Muscle of back (tissue), 11 donors: ENCODE data around the gene ADGRB3. TPM values are rescaled to one million over a fixed set of nuclear protein-coding genes. Genes with fewer than 3 reads are reported as not detected.
"Not testable (repeated sequence)": the region's sequence is repeated elsewhere in the genome, so short reads cannot be mapped to it uniquely, and the experiment has no call there.

Experiments
- DNase-seq, 3 donors: peaks; one replicate each; pipeline versions ENCODE4 v3.0.0 to v3.0.0-alpha.2; 2013
- polyA plus RNA-seq, 10 donors: library from polyadenylated mRNA; unstranded; fragments of 120-200 nt; gene quantifications; one replicate each; pipeline ENCODE4 v1.2.1, GENCODE V29; 2013; ENCODE audit not compliant: insufficient read length in 10 of 10

Gene ADGRB3
- polyA plus RNA-seq, 10 donors: 0.35 to 1.9 (median 0.62) TPM

GRCh38 chr6:68649669-68650068, 14.6 kb downstream of the ADGRB3 start:
- DNase-seq: no peak

- no peak for DNase-seq
These were observed 15.1 kb downstream of the ADGRB3 start for GRCh38 chr6:68650142-68650541.

- peak in 2 of 3 donors; percentile 25 to 30 for DNase-seq
These were observed 16.2 kb downstream of the ADGRB3 start for GRCh38 chr6:68651011-68651985.

GRCh38 chr6:68652117-68652536, 17.0 kb downstream of the ADGRB3 start:
- no peak for DNase-seq

- DNase-seq: no peak
These were observed 18.1 kb downstream of the ADGRB3 start for GRCh38 chr6:68653074-68653705.

- DNase-seq: no peak
These were observed 18.6 kb downstream of the ADGRB3 start for GRCh38 chr6:68653706-68654089.

GRCh38 chr6:68654134-68654533, 19.1 kb downstream of the ADGRB3 start:
- no peak for DNase-seq

- no peak for DNase-seq
These were observed 19.9 kb downstream of the ADGRB3 start for GRCh38 chr6:68655028-68655427.

GRCh38 chr6:68657374-68658139, 22.5 kb downstream of the ADGRB3 start:
- DNase-seq: no peak

- DNase-seq: no peak
These were observed 23.3 kb downstream of the ADGRB3 start for GRCh38 chr6:68658338-68658737.

GRCh38 chr6:68673255-68673654, 38.2 kb downstream of the ADGRB3 start:
- no peak for DNase-seq

- DNase-seq: no peak
These were observed 40.5 kb downstream of the ADGRB3 start for GRCh38 chr6:68675548-68675947.

GRCh38 chr6:68676094-68676493, 41.0 kb downstream of the ADGRB3 start:
- not testable (repeated sequence) for DNase-seq

GRCh38 chr6:68677058-68677457, 42.0 kb downstream of the ADGRB3 start:
- peak; percentile 2 to 50 (median 10) for DNase-seq

- no peak for DNase-seq
These were observed 44.3 kb downstream of the ADGRB3 start for GRCh38 chr6:68679399-68679798.

- DNase-seq: no peak
These were observed 45.2 kb downstream of the ADGRB3 start for GRCh38 chr6:68680264-68680663.

- DNase-seq: no peak
These were observed 54.8 kb downstream of the ADGRB3 start for GRCh38 chr6:68689910-68690309.

- DNase-seq: no peak
These were observed 56.0 kb downstream of the ADGRB3 start for GRCh38 chr6:68691120-68691519.

GRCh38 chr6:68693271-68693670, 58.2 kb downstream of the ADGRB3 start:
- DNase-seq: no peak

GRCh38 chr6:68695403-68695802, 60.3 kb downstream of the ADGRB3 start:
- no peak for DNase-seq

GRCh38 chr6:68695838-68696237, 60.8 kb downstream of the ADGRB3 start:
- DNase-seq: no peak

- no peak for DNase-seq
These were observed 62.3 kb downstream of the ADGRB3 start for GRCh38 chr6:68697394-68697793.
